ENCODE data around the gene FRMD3.
"Not testable (repeated sequence)": the region's sequence is repeated elsewhere in the genome, so short reads cannot be mapped to it uniquely, and the experiment has no call there.

The FRMD3 gene

GRCh38 chr9:83382421-83382820 lies 155.8 kb downstream of the FRMD3 start:
- DNase-seq (ENCODE audit: low read depth) = no peak
- H3K4me3 ChIP-seq (ENCODE audit: low read length) = no peak overlapping the region
- TF ChIP-seq CTCF (conservative IDR thresholded peaks at IDR 0.05; ENCODE audit: low read length) = no peak

- no peak for TF ChIP-seq CTCF (conservative IDR thresholded peaks at IDR 0.05; ENCODE audit: low read length)
- no peak overlapping the region for H3K4me3 ChIP-seq (ENCODE audit: low read length)
- DNase-seq (ENCODE audit: low read depth) = no peak
These were observed 159.2 kb downstream of the FRMD3 start for GRCh38 chr9:83379045-83379444.

- H3K4me3 ChIP-seq (ENCODE audit: low read length) = no peak overlapping the region
- TF ChIP-seq CTCF (conservative IDR thresholded peaks at IDR 0.05; ENCODE audit: low read length) = no peak
- DNase-seq (ENCODE audit: low read depth) = no peak
These were observed 165.2 kb downstream of the FRMD3 start for GRCh38 chr9:83372957-83373356.

- TF ChIP-seq CTCF (conservative IDR thresholded peaks at IDR 0.05; ENCODE audit: low read length) = no peak
These were observed 170.9 kb downstream of the FRMD3 start for GRCh38 chr9:83367326-83367725.

GRCh38 chr9:83362341-83362995 lies 175.7 kb downstream of the FRMD3 start:
- no peak overlapping the region for H3K4me3 ChIP-seq (ENCODE audit: low read length)
- no peak for TF ChIP-seq CTCF (conservative IDR thresholded peaks at IDR 0.05; ENCODE audit: low read length)
- DNase-seq (ENCODE audit: low read depth) = no peak

More at GRCh38 chr9:83367326-83367725, 170.9 kb downstream of the FRMD3 start:
- DNase-seq (ENCODE audit: low read depth) = no peak
- no peak overlapping the region for H3K4me3 ChIP-seq (ENCODE audit: low read length)

- DNase-seq (ENCODE audit: low read depth) = no peak
- no peak overlapping the region for H3K4me3 ChIP-seq (ENCODE audit: low read length)
- no peak for TF ChIP-seq CTCF (conservative IDR thresholded peaks at IDR 0.05; ENCODE audit: low read length)
These were observed 179.2 kb downstream of the FRMD3 start for GRCh38 chr9:83359039-83359438.

GRCh38 chr9:83358493-83358892 lies 179.7 kb downstream of the FRMD3 start:
- not testable (repeated sequence) for H3K4me3 ChIP-seq (ENCODE audit: low read length); DNase-seq (ENCODE audit: low read depth)
